WTC11 (cell line): ENCODE measurements around the gene GABRB2. TPM values are rescaled to one million over a fixed set of nuclear protein-coding genes. Genes with fewer than 3 reads are reported as not detected.

Experiments
- ATAC-seq: fragments of 200-7000 bp; cut with Tn5 transposase; 2 replicates; pipeline ENCODE4 v1.10.0; 2021; ENCODE audit warnings: mild to moderate bottlenecking, moderate library complexity
- CTCF ChIA-PET: fragments of 300-600 bp; sonication (Branson Sonifier 250); formaldehyde crosslinking; loops from one replicate; lab custom pipeline; 2021; ENCODE audit warnings: antibody characterized with exemption; lab: Charles Lee
- POLR2A ChIA-PET: fragments of 350-600 bp; sonication (Branson Sonifier 250); formaldehyde crosslinking; loops from one replicate; lab custom pipeline; 2021; ENCODE audit warnings: antibody characterized with exemption; lab: Charles Lee
- DNase-seq: peaks from one replicate; pipeline ENCODE4 v3.0.0; 2021; ENCODE audit warnings: low spot score
- H3K27ac Mint-ChIP-seq: 2 replicates; pipeline ENCODE4 v1.8.0; 2021; ENCODE audit warnings: mixed read lengths
- H3K27me3 Mint-ChIP-seq: 2 replicates; pipeline ENCODE4 v1.8.0; 2021; ENCODE audit warnings: low read depth, mild to moderate bottlenecking, moderate library complexity, mixed read lengths
- H3K36me3 Mint-ChIP-seq: 2 replicates; pipeline ENCODE4 v1.8.0; 2021; ENCODE audit warnings: mixed read lengths
- H3K4me1 Mint-ChIP-seq: 2 replicates; pipeline ENCODE4 v1.8.0; 2022; ENCODE audit warnings: mixed read lengths
- H3K4me3 Mint-ChIP-seq: 2 replicates; pipeline ENCODE4 v1.8.0; 2021; ENCODE audit warnings: mild to moderate bottlenecking, moderate library complexity, mixed read lengths
- H3K9me3 Mint-ChIP-seq: 2 replicates; pipeline ENCODE4 v1.8.0; 2021; ENCODE audit warnings: mixed read lengths
- ATF3 ChIP-seq: sonication (generic); formaldehyde crosslinking; conservative IDR thresholded peaks from 2 replicates; pipeline ENCODE4 v1.8.1; 2022; ENCODE audit warnings: mild to moderate bottlenecking, missing genetic modification reagents
- ATF6 ChIP-seq: sonication (generic); formaldehyde crosslinking; IDR thresholded peaks from 2 replicates; pipeline ENCODE4 v1.8.1; 2023; ENCODE audit warnings: mild to moderate bottlenecking, missing genetic modification reagents
- CREB1 ChIP-seq: sonication (generic); formaldehyde crosslinking; IDR thresholded peaks from 2 replicates; pipeline ENCODE4 v1.8.0; 2023; ENCODE audit warnings: mild to moderate bottlenecking, missing genetic modification reagents
- CREM ChIP-seq: sonication (generic); formaldehyde crosslinking; IDR thresholded peaks from 2 replicates; pipeline ENCODE4 v1.8.1; 2022; ENCODE audit warnings: mild to moderate bottlenecking, missing genetic modification reagents, moderate library complexity
- EMX1 ChIP-seq: fragments of 250-450 bp; sonication (Bioruptor Pico); IDR thresholded peaks from 2 replicates; pipeline ENCODE4 v1.8.0; 2021; ENCODE audit warnings: mild to moderate bottlenecking
- ERG ChIP-seq: fragments of 250-450 bp; sonication (Bioruptor Pico); IDR thresholded peaks from 2 replicates; pipeline ENCODE4 v1.8.0; 2021; ENCODE audit warnings: mild to moderate bottlenecking
- FOXJ3 ChIP-seq: sonication (generic); formaldehyde crosslinking; IDR thresholded peaks from 2 replicates; pipeline ENCODE4 v1.9.0; 2021; ENCODE audit warnings: missing genetic modification reagents, mild to moderate bottlenecking, borderline replicate concordance
- FOXK1 ChIP-seq: sonication (generic); formaldehyde crosslinking; IDR thresholded peaks from 2 replicates; pipeline ENCODE4 v1.8.0; 2022; ENCODE audit warnings: mild to moderate bottlenecking, moderate library complexity, missing genetic modification reagents
- FOXP1 ChIP-seq: sonication (generic); formaldehyde crosslinking; IDR thresholded peaks from 2 replicates; pipeline ENCODE4 v1.8.0; 2022; ENCODE audit warnings: missing genetic modification reagents, mild to moderate bottlenecking, moderate library complexity, borderline replicate concordance
- GABPB1 ChIP-seq: sonication (generic); formaldehyde crosslinking; IDR thresholded peaks from 2 replicates; pipeline ENCODE4 v1.8.1; 2023; ENCODE audit warnings: mild to moderate bottlenecking, missing genetic modification reagents
- GTF2I ChIP-seq: fragments of 250-450 bp; sonication (Bioruptor Pico); conservative IDR thresholded peaks from 2 replicates; pipeline ENCODE4 v1.4.0; 2021; ENCODE audit warnings: mild to moderate bottlenecking
- JUN ChIP-seq: sonication (generic); formaldehyde crosslinking; IDR thresholded peaks from 2 replicates; pipeline ENCODE4 v1.8.0; 2023; ENCODE audit warnings: mild to moderate bottlenecking, missing genetic modification reagents
- KAT7 ChIP-seq: sonication (generic); formaldehyde crosslinking; IDR thresholded peaks from 2 replicates; pipeline ENCODE4 v1.8.1; 2023; ENCODE audit warnings: missing genetic modification reagents, mild to moderate bottlenecking, borderline replicate concordance
- MLX ChIP-seq: sonication (generic); formaldehyde crosslinking; IDR thresholded peaks from 2 replicates; pipeline ENCODE4 v1.8.1; 2023; ENCODE audit warnings: mild to moderate bottlenecking, missing genetic modification reagents, moderate library complexity
- MYBL2 ChIP-seq: sonication (generic); formaldehyde crosslinking; IDR thresholded peaks from 2 replicates; pipeline ENCODE4 v1.8.1; 2023; ENCODE audit warnings: mild to moderate bottlenecking, moderate library complexity, missing genetic modification reagents
- NFATC4 ChIP-seq: fragments of 250-450 bp; sonication (Bioruptor Pico); IDR thresholded peaks from 2 replicates; pipeline ENCODE4 v1.9.0; 2021; ENCODE audit warnings: mild to moderate bottlenecking
- NFYB ChIP-seq: sonication (generic); formaldehyde crosslinking; conservative IDR thresholded peaks from 2 replicates; pipeline ENCODE4 v1.8.0; 2022; ENCODE audit warnings: low read depth, missing genetic modification reagents
- OVOL2 ChIP-seq: fragments of 250-450 bp; sonication (Bioruptor Pico); IDR thresholded peaks from 2 replicates; pipeline ENCODE4 v1.9.0; 2021; ENCODE audit warnings: mild to moderate bottlenecking, borderline replicate concordance
- RORB ChIP-seq: fragments of 250-450 bp; sonication (Bioruptor Pico); IDR thresholded peaks from 2 replicates; pipeline ENCODE4 v1.9.0; 2021; ENCODE audit warnings: mild to moderate bottlenecking
- SMAD3 ChIP-seq: sonication (generic); formaldehyde crosslinking; IDR thresholded peaks from 2 replicates; pipeline ENCODE4 v1.8.0; 2022; ENCODE audit warnings: missing genetic modification reagents, mild to moderate bottlenecking, borderline replicate concordance
- SMAD4 ChIP-seq: sonication (generic); formaldehyde crosslinking; IDR thresholded peaks from 2 replicates; pipeline ENCODE4 v1.8.0; 2022; ENCODE audit warnings: mild to moderate bottlenecking, missing genetic modification reagents
- ZNF121 ChIP-seq: sonication (generic); formaldehyde crosslinking; IDR thresholded peaks from 2 replicates; pipeline ENCODE4 v1.8.0; 2023; ENCODE audit warnings: missing genetic modification reagents
- ZNF219 ChIP-seq: sonication (generic); formaldehyde crosslinking; IDR thresholded peaks from 2 replicates; pipeline ENCODE4 v1.8.0; 2023; ENCODE audit warnings: missing genetic modification reagents, mild to moderate bottlenecking, borderline replicate concordance
- ZNF416 ChIP-seq: fragments of 250-450 bp; sonication (Bioruptor Pico); IDR thresholded peaks from 2 replicates; pipeline ENCODE4 v1.9.0; 2021; ENCODE audit warnings: mild to moderate bottlenecking, inconsistent platforms
- ZNF425 ChIP-seq: fragments of 250-450 bp; sonication (Bioruptor Pico); conservative IDR thresholded peaks from 2 replicates; pipeline ENCODE4 v1.9.0; 2021; ENCODE audit warnings: mild to moderate bottlenecking
- ZNF532 ChIP-seq: fragments of 250-450 bp; sonication (Bioruptor Pico); IDR thresholded peaks from 2 replicates; pipeline ENCODE4 v1.9.0; 2021; ENCODE audit warnings: mild to moderate bottlenecking, borderline replicate concordance
- total RNA-seq: library from RNA; stranded (reverse); gene quantifications from 3 replicates; pipeline ENCODE4 v1.2.3, GENCODE V29; 2021

The GABRB2 gene
- total RNA-seq, 1 experiment from 2014 or later = 0.79 TPM

- H3K4me3 Mint-ChIP-seq = no peak overlapping the region
- no peak for TF ChIP-seq SMAD3 (CRISPR knock-in tag)
- TF ChIP-seq FOXJ3 (CRISPR knock-in tag) = no peak
- TF ChIP-seq GTF2I (CRISPR knock-in tag) = no peak
- TF ChIP-seq JUN = no peak
- no peak for TF ChIP-seq CREM
- no peak for TF ChIP-seq OVOL2 (CRISPR knock-in tag)
- no peak for TF ChIP-seq FOXP1 (CRISPR knock-in tag)
- no peak for TF ChIP-seq NFYB (CRISPR knock-in tag)
- no peak for TF ChIP-seq ZNF425 (CRISPR knock-in tag)
- TF ChIP-seq GABPB1 (CRISPR knock-in tag) = no peak
- no peak for TF ChIP-seq ZNF532 (CRISPR knock-in tag)
- no peak for TF ChIP-seq ZNF219 (CRISPR knock-in tag)
- TF ChIP-seq ERG (CRISPR knock-in tag) = no peak
- TF ChIP-seq ATF3 (CRISPR knock-in tag) = no peak
- no peak for TF ChIP-seq SMAD4 (CRISPR knock-in tag)
- TF ChIP-seq RORB (CRISPR knock-in tag) = no peak
- TF ChIP-seq MLX (CRISPR knock-in tag) = no peak
- no peak for TF ChIP-seq FOXK1 (CRISPR knock-in tag)
- no peaks in the 10 kb centered on the region for H3K9me3 Mint-ChIP-seq
- no peaks in the 10 kb centered on the region for H3K27me3 Mint-ChIP-seq
- no peaks in the 10 kb centered on the region for H3K36me3 Mint-ChIP-seq
- ChIA-PET CTCF (no interaction called here), POLR2A (no interaction called here)
- ATAC-seq (no peak), DNase-seq (no peak)
- no peaks in the 10 kb centered on the region for H3K4me1 Mint-ChIP-seq
- no peak overlapping the region for H3K27ac Mint-ChIP-seq
Measured at GRCh38 chr5:161409471-161409870, 137.1 kb downstream of the GABRB2 start.

- H3K4me1 Mint-ChIP-seq = no peaks in the 10 kb centered on the region
- H3K9me3 Mint-ChIP-seq = no peaks in the 10 kb centered on the region
- no peak overlapping the region for H3K4me3 Mint-ChIP-seq
- no peak for TF ChIP-seq ERG (CRISPR knock-in tag)
- TF ChIP-seq KAT7 (CRISPR knock-in tag) = no peak
- no peak for TF ChIP-seq CREB1 (CRISPR knock-in tag)
- no peak for TF ChIP-seq ATF6
- no peak for TF ChIP-seq MYBL2 (CRISPR knock-in tag)
- no peak for TF ChIP-seq NFATC4 (CRISPR knock-in tag)
- no peak for TF ChIP-seq ZNF121 (CRISPR knock-in tag)
- TF ChIP-seq GTF2I (CRISPR knock-in tag) = no peak
- TF ChIP-seq ZNF416 = no peak
- no peak for TF ChIP-seq EMX1 (CRISPR knock-in tag)
- no peak for TF ChIP-seq JUN
- ChIA-PET CTCF (no interaction called here), POLR2A (no interaction called here)
- H3K27ac Mint-ChIP-seq = no peak overlapping the region
- no peaks in the 10 kb centered on the region for H3K36me3 Mint-ChIP-seq
- no peaks in the 10 kb centered on the region for H3K27me3 Mint-ChIP-seq
- DNase-seq = no peak
- no peak for ATAC-seq
Measured at GRCh38 chr5:161406880-161407279, 139.6 kb downstream of the GABRB2 start.
